T-helper 2 cell treated with Interferon-gamma antibody and Interleukin-4, amounts not matched to agents 5 μg/mL and 100 μg/mL, for 36 hours (primary cell): Measurements from ENCODE around the gene WNT5A.

Source experiments
- DNase-seq: peaks from one replicate; pipeline ENCODE4 v3.0.0; 2021; ENCODE audit warnings: low spot score
- H3K27ac Mint-ChIP-seq: one replicate; pipeline ENCODE4 v1.8.0; 2021; ENCODE audit warnings: mild to moderate bottlenecking, mixed read lengths
- H3K27me3 Mint-ChIP-seq: one replicate; pipeline ENCODE4 v1.8.0; 2021; ENCODE audit warnings: low read depth, mixed read lengths
- H3K36me3 Mint-ChIP-seq: one replicate; pipeline ENCODE4 v1.8.0; 2021; ENCODE audit warnings: low read depth, mixed read lengths
- H3K4me1 Mint-ChIP-seq: one replicate; pipeline ENCODE4 v1.8.0; 2021; ENCODE audit warnings: low read depth, mixed read lengths
- H3K4me3 Mint-ChIP-seq: one replicate; pipeline ENCODE4 v1.8.0; 2022; ENCODE audit warnings: mild to moderate bottlenecking, moderate library complexity, mixed read lengths
- H3K9me3 Mint-ChIP-seq: one replicate; pipeline ENCODE4 v1.8.0; 2021; ENCODE audit warnings: mixed read lengths

Gene WNT5A

DNA sequence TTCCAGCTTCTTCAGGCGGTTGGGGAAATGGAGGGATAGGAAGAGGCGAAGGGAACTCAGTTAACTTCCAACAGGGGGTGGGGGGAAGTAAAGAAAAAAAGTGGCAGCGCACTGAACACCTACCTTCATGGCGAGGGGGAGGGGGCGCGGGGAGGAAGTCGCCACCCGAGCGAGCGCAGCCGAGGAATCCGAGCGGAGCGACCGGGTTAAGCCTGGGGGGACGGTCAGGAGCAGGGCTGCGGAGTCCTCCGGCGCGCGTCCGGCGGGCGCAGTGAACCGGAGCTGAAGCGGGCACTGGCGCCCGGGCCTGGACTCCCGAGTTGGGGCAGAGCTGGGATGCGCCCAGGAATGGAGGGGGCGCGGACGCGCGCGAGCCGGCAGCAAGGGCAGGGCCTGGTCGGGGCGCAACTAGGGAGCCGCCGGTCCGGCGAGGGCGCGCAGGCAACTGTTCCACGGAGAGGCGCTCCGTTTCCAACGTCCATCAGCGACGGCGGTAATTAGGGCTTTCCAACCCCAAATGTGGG lies at the start of gene WNT5A:
Gene WNT5A (minus strand): TSS at position 450 of the 524 bp plus-strand sequence. CDS start 321 bp downstream, at position 129.
- H3K27ac Mint-ChIP-seq = peak within 1 kb of the TSS; percentile 4
- H3K36me3 Mint-ChIP-seq = no peaks in the 10 kb centered on the region
- H3K4me3 Mint-ChIP-seq = peak within 1 kb of the TSS; percentile 81
- DNase-seq = no peak
- H3K27me3 Mint-ChIP-seq = peaks cover 82% of the 10 kb centered on the region
- no peaks in the 10 kb centered on the region for H3K9me3 Mint-ChIP-seq
- peaks cover 4% of the 10 kb centered on the region for H3K4me1 Mint-ChIP-seq

DNA sequence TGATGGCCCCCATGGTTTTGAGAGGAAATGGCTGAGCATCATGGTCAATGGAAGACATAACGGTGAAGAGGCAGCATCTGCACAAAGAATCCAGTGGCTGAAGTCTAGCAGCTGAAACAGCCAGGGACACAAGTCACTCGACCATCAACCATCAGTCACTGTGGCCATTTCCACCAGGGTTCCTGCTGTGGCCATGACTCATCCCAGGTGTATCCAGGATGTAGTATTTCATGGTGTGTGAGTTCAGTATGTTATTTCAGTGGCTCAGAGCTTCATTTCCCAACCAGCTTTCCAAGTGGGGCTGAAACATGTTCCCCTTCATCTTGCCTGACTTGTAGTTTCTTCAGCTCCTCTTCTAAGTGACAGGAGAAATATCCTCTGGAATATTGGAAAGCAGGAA lies 47.8 kb upstream of the WNT5A start:
- Mint-ChIP-seq H3K4me1 (no peaks in the 10 kb centered on the region), H3K27ac (no peak overlapping the region), H3K4me3 (no peak overlapping the region), H3K9me3 (no peaks in the 10 kb centered on the region), H3K36me3 (no peaks in the 10 kb centered on the region), H3K27me3 (no peaks in the 10 kb centered on the region)
- DNase-seq = no peak

DNA sequence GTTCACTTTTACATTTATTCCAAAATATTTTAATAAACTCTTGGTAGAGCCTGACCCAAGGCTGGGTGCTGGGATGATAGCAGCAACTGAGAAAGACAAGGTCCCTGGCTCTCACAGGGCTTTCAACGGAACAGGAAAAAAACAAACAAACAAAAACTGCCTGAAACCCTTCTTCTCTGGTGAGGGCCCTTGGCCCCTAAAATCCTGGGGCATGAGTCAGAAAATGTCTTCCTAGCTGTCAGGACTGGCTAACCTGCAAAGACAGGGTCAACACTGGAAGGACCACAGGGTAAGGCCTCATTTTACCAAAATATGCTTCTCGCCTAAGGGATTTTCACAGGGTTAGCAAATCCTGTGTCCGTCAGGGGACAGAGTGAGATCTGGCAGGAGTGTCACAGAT lies 45.7 kb upstream of the WNT5A start:
- no peaks in the 10 kb centered on the region for H3K9me3 Mint-ChIP-seq
- no peaks in the 10 kb centered on the region for H3K27me3 Mint-ChIP-seq
- no peak overlapping the region for H3K27ac Mint-ChIP-seq
- no peaks in the 10 kb centered on the region for H3K36me3 Mint-ChIP-seq
- H3K4me1 Mint-ChIP-seq = no peaks in the 10 kb centered on the region
- DNase-seq = no peak
- H3K4me3 Mint-ChIP-seq = no peak overlapping the region

DNA sequence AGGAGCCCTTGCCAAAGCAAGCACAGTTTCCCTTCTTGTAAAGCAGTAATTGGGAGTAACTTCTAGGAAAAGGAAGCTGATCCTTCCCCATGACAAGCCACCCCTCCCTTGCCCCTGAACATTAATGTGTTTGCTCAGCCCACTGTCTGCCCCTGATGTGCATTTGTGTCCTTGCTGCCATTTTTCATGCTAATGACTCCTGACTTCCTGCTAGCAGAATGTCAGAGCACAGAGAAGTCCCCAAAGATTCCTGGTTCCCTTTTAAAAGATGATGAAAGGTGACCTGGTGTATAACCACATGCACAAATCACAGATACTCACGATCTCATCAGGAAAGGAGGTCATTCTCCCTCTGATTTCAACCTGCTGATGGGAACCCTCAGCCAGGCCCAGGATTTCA lies 44.2 kb upstream of the WNT5A start:
- H3K36me3 Mint-ChIP-seq = no peaks in the 10 kb centered on the region
- no peak overlapping the region for H3K27ac Mint-ChIP-seq
- no peaks in the 10 kb centered on the region for H3K27me3 Mint-ChIP-seq
- no peaks in the 10 kb centered on the region for H3K4me1 Mint-ChIP-seq
- H3K4me3 Mint-ChIP-seq = no peak overlapping the region
- DNase-seq = no peak
- no peaks in the 10 kb centered on the region for H3K9me3 Mint-ChIP-seq

DNA sequence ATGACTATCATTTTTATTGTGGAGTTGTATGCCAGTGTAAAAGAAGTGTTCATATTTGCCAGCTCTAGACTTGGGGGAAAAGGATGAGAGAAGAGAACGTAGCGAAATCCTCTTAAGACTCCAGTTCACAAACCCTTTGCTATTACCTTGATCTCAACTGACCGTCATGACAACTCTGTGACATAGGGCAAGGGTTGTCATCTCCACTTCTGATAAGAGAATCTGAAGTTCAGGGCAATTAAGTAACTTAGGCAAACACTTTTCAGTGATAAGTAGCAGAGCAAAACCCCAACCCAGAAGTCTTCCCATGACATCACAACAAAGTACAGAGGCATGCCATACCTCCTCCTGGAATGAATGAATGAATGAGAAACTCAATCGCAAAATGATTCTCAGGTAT lies 40.3 kb upstream of the WNT5A start:
- H3K4me1 Mint-ChIP-seq = no peaks in the 10 kb centered on the region
- no peak for DNase-seq
- H3K9me3 Mint-ChIP-seq = no peaks in the 10 kb centered on the region
- H3K27ac Mint-ChIP-seq = no peak overlapping the region
- no peaks in the 10 kb centered on the region for H3K36me3 Mint-ChIP-seq
- no peak overlapping the region for H3K4me3 Mint-ChIP-seq
- no peaks in the 10 kb centered on the region for H3K27me3 Mint-ChIP-seq

DNA sequence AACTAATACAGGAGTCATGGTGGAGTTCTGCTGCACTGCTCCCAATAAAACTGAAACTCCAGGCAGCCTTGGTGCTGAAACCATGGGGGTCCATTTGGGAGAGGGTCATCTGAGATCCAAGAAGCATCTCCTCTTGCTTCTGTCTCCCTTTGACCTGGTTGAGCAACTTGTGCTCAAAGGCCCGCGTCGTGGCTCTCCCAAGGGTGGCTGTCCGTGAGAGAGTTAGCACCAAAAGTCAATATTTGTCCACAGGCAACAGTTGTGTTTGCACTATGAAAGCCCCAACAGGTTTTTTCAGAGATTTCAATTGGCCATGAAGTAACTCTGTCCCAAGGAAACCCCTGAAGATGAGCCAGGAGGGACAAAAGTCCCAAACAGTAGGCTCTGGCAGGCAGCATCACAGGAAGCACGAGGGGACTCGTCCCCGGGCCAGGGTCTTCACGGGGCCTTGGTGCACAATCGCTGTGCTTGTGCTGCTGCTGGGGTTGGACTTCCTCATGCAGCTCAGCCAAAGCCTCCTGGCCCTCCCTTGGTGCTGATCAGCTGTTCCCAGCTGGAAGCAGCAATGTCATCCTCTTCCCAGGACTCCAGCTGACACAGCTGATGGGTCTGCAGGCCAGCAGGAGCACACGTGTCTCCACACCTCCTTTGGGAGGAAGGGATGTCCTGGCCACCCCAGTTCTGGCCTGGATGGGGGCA lies 39.4 kb upstream of the WNT5A start:
- Mint-ChIP-seq H3K4me1 (no peaks in the 10 kb centered on the region), H3K27ac (no peak overlapping the region), H3K9me3 (no peaks in the 10 kb centered on the region), H3K4me3 (no peak overlapping the region), H3K36me3 (no peaks in the 10 kb centered on the region), H3K27me3 (no peaks in the 10 kb centered on the region)
- no peak for DNase-seq

DNA sequence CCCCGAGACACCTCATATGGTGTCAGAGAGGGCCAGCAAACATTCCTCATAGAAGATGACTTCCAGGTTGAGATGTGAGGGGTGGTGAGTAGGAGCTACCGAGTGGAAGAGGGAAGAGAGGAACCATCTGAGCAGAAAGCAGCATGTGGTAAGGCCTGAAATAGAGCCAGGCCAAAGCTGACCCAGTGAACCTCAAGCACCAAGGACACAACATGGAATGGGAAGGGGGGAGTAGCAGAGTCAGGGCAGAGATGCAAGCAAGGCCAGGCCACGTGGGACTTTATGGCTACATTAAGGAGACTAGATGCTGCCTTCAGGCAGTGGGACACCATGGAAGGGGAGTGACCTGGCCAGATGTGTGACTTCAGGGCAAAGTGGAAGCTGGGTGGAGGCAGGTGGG lies 38.3 kb upstream of the WNT5A start:
- no peaks in the 10 kb centered on the region for H3K36me3 Mint-ChIP-seq
- H3K4me3 Mint-ChIP-seq = no peak overlapping the region
- no peaks in the 10 kb centered on the region for H3K9me3 Mint-ChIP-seq
- no peak overlapping the region for H3K27ac Mint-ChIP-seq
- no peaks in the 10 kb centered on the region for H3K27me3 Mint-ChIP-seq
- no peak for DNase-seq
- H3K4me1 Mint-ChIP-seq = no peaks in the 10 kb centered on the region

DNA sequence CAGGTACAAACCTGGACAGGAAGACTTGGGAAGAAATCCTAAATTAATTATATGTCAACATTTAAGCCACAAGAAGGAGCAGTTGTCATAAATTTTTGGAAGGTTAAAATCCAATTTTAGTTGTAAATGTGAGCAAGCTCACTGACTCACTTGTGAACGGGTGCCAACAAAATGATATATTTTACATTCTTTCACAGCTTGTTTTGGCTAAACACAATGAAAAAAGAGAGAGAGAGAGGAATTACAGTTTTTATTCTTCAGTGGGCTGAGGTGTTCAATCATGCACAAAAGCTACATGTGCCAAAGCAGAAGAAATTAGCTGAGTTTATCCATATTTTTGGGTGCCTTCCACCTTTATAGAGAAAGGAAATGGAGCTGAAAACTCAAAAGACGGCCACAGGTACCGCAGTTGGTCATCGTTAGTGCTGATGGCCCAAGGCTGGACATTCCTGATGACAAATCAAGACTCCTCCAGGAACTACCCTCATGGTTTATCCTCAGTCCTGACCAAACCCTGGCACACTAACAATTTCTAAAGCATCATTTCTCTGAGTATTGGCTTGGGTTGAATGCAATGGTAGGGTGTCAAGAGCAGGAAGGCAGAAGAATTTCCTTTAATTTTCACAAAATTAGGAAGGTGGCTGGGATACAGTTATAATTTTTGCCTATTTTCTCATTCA lies 37.6 kb upstream of the WNT5A start:
- Mint-ChIP-seq H3K4me1 (no peaks in the 10 kb centered on the region), H3K9me3 (no peaks in the 10 kb centered on the region), H3K27me3 (no peaks in the 10 kb centered on the region), H3K4me3 (no peak overlapping the region), H3K27ac (no peak overlapping the region), H3K36me3 (no peaks in the 10 kb centered on the region)
- no peak for DNase-seq

DNA sequence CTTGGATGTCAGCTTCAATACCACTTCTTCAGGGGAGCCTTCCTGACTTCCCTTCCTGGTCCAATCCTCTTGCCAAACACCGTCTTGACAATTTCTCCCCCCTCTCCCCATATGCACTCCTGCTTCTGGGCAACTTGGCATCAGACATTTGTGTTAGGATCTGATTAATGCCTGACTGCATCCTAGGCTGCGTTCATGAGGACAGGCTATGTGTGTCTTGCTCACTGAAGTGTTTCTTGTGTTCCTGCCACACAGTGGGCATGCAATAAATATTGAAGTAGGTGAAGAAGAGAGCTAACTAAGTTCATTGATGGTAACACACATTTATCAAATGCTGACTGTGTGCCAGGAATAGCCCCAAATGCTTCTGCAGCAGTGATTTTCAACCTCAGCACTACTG lies 36.4 kb upstream of the WNT5A start:
- Mint-ChIP-seq H3K4me3 (no peak overlapping the region), H3K36me3 (no peaks in the 10 kb centered on the region), H3K27me3 (no peaks in the 10 kb centered on the region), H3K27ac (no peak overlapping the region), H3K9me3 (no peaks in the 10 kb centered on the region), H3K4me1 (no peaks in the 10 kb centered on the region)
- no peak for DNase-seq

DNA sequence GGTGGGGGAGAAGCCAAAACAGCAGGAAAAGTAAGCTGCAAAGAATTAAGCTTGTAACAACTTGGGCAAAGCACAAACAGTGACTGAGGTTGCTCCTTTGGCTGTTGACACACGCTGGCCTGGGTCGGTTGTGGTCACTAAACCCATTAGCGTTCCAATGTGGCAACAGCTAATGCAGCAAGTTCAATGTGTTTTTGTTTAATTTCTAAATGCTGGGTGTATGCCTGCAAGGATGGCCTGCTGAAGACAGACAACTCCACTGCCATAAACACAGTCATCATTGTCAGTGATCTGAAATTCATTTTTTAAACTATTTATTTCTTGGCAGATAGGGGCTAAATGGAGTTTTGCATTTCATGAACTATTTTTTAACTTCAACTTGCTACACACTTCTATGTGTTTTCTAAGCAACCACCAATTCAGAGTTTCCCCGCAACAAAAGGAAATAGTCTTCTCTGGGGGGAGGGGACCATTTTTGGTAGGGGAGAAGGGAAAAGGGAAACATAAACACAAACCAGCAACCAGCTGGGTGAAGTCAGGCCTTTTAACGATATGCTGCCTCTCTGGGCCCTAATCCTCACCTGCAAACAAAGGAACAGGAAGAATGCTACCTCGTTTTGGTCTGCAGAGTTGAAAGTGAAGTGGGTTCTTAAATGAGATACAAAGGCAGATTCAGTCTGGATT lies 34.8 kb upstream of the WNT5A start:
- Mint-ChIP-seq H3K27ac (no peak overlapping the region), H3K4me1 (no peaks in the 10 kb centered on the region)
- DNase-seq = no peak

DNA sequence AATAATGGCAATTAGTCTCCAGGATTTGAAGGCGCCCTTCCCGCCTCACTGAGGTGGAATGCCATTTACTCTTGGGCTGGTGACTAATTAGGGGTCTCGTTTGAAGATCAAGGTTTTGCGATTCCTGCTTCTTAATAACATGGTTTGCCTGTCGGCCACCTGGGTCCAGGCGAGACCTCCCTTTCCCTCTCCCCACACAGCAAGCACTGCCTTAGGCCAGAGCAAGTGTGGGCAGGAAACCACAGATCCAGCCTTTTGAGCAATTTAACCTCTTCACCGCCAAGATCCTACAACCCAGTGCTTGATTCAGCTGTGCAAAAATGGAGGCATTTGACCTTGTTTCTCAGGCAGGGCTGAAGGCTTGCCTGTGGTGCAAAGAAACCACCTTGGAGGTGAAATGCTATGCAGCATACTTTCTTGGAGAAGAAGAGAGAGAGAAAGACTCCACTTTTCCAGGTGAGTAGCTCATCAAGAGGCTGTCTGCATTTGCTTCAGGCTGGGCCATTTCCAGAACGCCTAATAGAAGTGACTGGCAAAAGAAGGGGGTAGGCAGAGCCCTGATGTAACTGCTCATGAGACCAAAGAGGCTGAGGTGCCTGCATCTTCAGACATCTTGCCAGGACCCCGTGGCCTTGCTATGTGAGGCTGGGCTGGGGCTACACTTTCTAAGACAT lies 34.1 kb upstream of the WNT5A start:
- H3K27me3 Mint-ChIP-seq = no peaks in the 10 kb centered on the region
- no peaks in the 10 kb centered on the region for H3K4me1 Mint-ChIP-seq
- DNase-seq = no peak
- H3K27ac Mint-ChIP-seq = no peak overlapping the region
- H3K36me3 Mint-ChIP-seq = no peaks in the 10 kb centered on the region
- H3K4me3 Mint-ChIP-seq = no peak overlapping the region
- H3K9me3 Mint-ChIP-seq = no peaks in the 10 kb centered on the region

More for the DNA sequence above, 34.8 kb upstream of the WNT5A start:
- no peaks in the 10 kb centered on the region for H3K9me3 Mint-ChIP-seq
- no peaks in the 10 kb centered on the region for H3K27me3 Mint-ChIP-seq
- no peaks in the 10 kb centered on the region for H3K36me3 Mint-ChIP-seq
- H3K4me3 Mint-ChIP-seq = no peak overlapping the region

DNA sequence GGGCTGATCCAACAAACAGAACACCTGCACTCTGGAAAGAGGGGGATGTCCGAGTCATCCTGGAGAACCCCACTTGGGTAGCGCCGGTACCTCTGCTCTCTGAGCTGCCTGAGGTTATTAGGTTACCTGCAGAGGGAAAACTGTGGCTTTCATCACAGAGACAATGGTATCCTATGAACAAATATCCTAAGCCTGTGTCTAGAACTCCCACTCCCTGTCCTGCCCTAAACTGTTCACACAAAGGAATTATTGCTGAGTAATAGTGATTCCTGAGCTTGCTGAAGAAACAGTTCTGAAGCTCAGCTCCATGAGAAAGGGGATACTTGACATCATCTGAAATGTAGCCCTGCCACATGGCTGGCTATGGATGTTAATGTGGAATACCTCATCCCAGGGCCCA lies 31.9 kb upstream of the WNT5A start:
- no peak for DNase-seq
- H3K9me3 Mint-ChIP-seq = no peaks in the 10 kb centered on the region
- H3K4me1 Mint-ChIP-seq = no peaks in the 10 kb centered on the region
- H3K27ac Mint-ChIP-seq = no peak overlapping the region
- no peak overlapping the region for H3K4me3 Mint-ChIP-seq
- no peaks in the 10 kb centered on the region for H3K27me3 Mint-ChIP-seq
- H3K36me3 Mint-ChIP-seq = no peaks in the 10 kb centered on the region

DNA sequence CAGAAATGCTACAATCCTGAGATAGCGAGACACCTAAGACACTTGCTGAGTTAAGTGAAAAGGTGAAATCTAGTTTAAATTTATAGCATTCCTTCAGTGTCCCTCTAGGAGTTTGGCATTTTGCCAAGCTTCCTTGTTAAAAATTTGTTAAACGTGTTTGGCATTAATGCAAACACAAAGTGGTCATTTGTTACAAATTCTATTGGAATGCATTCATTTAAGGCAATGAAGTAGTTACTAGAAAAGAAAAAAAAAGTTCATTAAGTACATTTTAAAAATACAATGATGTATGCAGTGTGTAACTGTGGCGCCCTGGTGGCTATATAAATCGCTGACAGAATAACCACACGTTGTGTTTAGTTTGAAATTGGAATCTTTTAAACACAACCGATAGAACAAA lies 31.3 kb upstream of the WNT5A start:
- Mint-ChIP-seq H3K27ac (no peak overlapping the region), H3K9me3 (no peaks in the 10 kb centered on the region), H3K36me3 (no peaks in the 10 kb centered on the region), H3K4me1 (no peaks in the 10 kb centered on the region), H3K4me3 (no peak overlapping the region), H3K27me3 (no peaks in the 10 kb centered on the region)
- DNase-seq = no peak
